H1 (cell line): Measurements from ENCODE around the gene NT5C. TPM values are rescaled to one million over a fixed set of nuclear protein-coding genes. Genes with fewer than 3 reads are reported as not detected.

Source experiments
- CTCF ChIA-PET: fragments of 300-600 bp; sonication (Branson Sonifier 250); formaldehyde crosslinking; loops from one replicate; lab custom pipeline; 2021; ENCODE audit not compliant: partially characterized antibody; lab: Charles Lee
- POLR2A ChIA-PET: fragments of 300-600 bp; sonication (Branson Sonifier 250); formaldehyde crosslinking; loops from one replicate; lab custom pipeline; 2021; ENCODE audit warnings: inconsistent platforms; ENCODE audit not compliant: partially characterized antibody; lab: Charles Lee
- DNase-seq, 2 experiments: peaks; one replicate each; pipeline versions ENCODE4 v3.0.0 to v3.0.0-alpha.2; 2010 to 2022; ENCODE audit warnings: low spot score in 2 of 2, low read depth in 1 of 2, mixed read lengths in 1 of 2
- FAIRE-seq: peaks from 2 replicates; lab custom pipeline; 2011; peaks lifted over from hg19 to GRCh38; lab: Jason Lieb, UNC
- H2AFZ ChIP-seq: 2 replicates; pipeline ENCODE4 v1.8.1; 2012; ENCODE audit warnings: low read length, inconsistent platforms
- H2AK5ac ChIP-seq: 2 replicates; pipeline ENCODE4 v1.6.1; 2013; ENCODE audit warnings: low read depth, low read length
- H2BK120ac ChIP-seq: replicated peaks from 2 replicates; pipeline ENCODE3; 2013; ENCODE audit warnings: low read depth, low read length, inconsistent platforms
- H2BK12ac ChIP-seq: 2 replicates; pipeline ENCODE4 v1.6.1; 2013; ENCODE audit warnings: low read depth, low read length
- H2BK15ac ChIP-seq: 2 replicates; pipeline ENCODE4 v1.6.1; 2013; ENCODE audit warnings: low read length
- H2BK20ac ChIP-seq: 2 replicates; pipeline ENCODE4 v1.6.1; 2013; ENCODE audit warnings: low read length
- H2BK5ac ChIP-seq: 2 replicates; pipeline ENCODE4 v1.6.1; 2013; ENCODE audit warnings: low read depth, low read length
- H3K14ac ChIP-seq: 2 replicates; pipeline ENCODE4 v1.6.1; 2013; ENCODE audit warnings: inconsistent platforms; ENCODE audit not compliant: insufficient read length
- H3K18ac ChIP-seq: 2 replicates; pipeline ENCODE4 v1.6.1; 2013; ENCODE audit warnings: low read length; ENCODE audit errors: extremely low read depth
- H3K23ac ChIP-seq: 2 replicates; pipeline ENCODE4 v1.6.1; 2013; ENCODE audit warnings: inconsistent platforms; ENCODE audit not compliant: insufficient read length
- H3K23me2 ChIP-seq: 2 replicates; pipeline ENCODE4 v1.6.1; 2013; ENCODE audit warnings: low read depth, low read length
- H3K27ac ChIP-seq: 2 replicates; pipeline ENCODE4 v1.6.1; 2011; ENCODE audit warnings: low read depth, low read length, inconsistent platforms
- H3K27me3 ChIP-seq, 4 experiments: replicated peaks in 1 of 4; 1 replicate in 1 of 4; 2 replicates in 3 of 4; pipeline versions ENCODE4 v1.6.1 to v1.8.1; 2011 to 2013; ENCODE audit warnings: low read length in 3 of 4, mild to moderate bottlenecking in 3 of 4, inconsistent platforms in 2 of 4, mixed read lengths in 2 of 4, moderate library complexity in 1 of 4; ENCODE audit not compliant: control insufficient read depth in 3 of 4, insufficient read depth in 3 of 4; ENCODE audit errors: extremely low read depth in 1 of 4
- H3K36me3 ChIP-seq, 4 experiments: 2 replicates each; pipeline versions ENCODE4 v1.6.1 to v1.8.1; 2011 to 2013; ENCODE audit warnings: mild to moderate bottlenecking in 4 of 4, low read length in 3 of 4, moderate library complexity in 2 of 4, control low read depth in 1 of 4, inconsistent platforms in 1 of 4; ENCODE audit not compliant: insufficient read depth in 4 of 4, control insufficient read depth in 2 of 4
- H3K4ac ChIP-seq: replicated peaks from 2 replicates; pipeline ENCODE3; 2013; ENCODE audit warnings: low read length, low read depth, mixed read lengths, inconsistent platforms; ENCODE audit not compliant: insufficient read length
- H3K4me1 ChIP-seq, 4 experiments: replicated peaks in 1 of 4; 1 replicate in 1 of 4; 2 replicates in 3 of 4; pipeline versions ENCODE4 v1.6.1 to v1.8.1; 2011 to 2013; ENCODE audit warnings: low read length in 3 of 4, inconsistent platforms in 2 of 4, mixed read lengths in 1 of 4; ENCODE audit not compliant: insufficient read depth in 4 of 4, control insufficient read depth in 3 of 4
- H3K4me2 ChIP-seq, 2 experiments: 2 replicates each; pipeline versions ENCODE4 v1.6.1 to v1.8.1; 2011 to 2013; ENCODE audit warnings: low read depth in 2 of 2, low read length in 2 of 2, control low read depth in 1 of 2, inconsistent platforms in 1 of 2, mild to moderate bottlenecking in 1 of 2; ENCODE audit not compliant: insufficient read depth in 1 of 2
- H3K4me3 ChIP-seq, 4 experiments: fragments of 200-600, 300-600 bp in 1 of 4; sonication (generic), shearing (Covaris generic), sonication (Bioruptor Twin) in 1 of 4; 2 replicates each; pipeline versions ENCODE4 v1.5.1 to v1.8.1; 2011 to 2016; ENCODE audit warnings: low read length in 4 of 4, low read depth in 3 of 4, control low read depth in 2 of 4, inconsistent platforms in 2 of 4, mild to moderate bottlenecking in 2 of 4, mixed read lengths in 1 of 4, moderate library complexity in 1 of 4; ENCODE audit not compliant: insufficient read depth in 2 of 4; ENCODE audit errors: extremely low read depth in 1 of 4
- H3K56ac ChIP-seq: replicated peaks from 2 replicates; pipeline ENCODE3; 2013; ENCODE audit warnings: low read depth, mild to moderate bottlenecking, mixed read lengths, low read length, inconsistent platforms; ENCODE audit not compliant: insufficient read length
- H3K79me1 ChIP-seq: 2 replicates; pipeline ENCODE4 v1.6.1; 2013; ENCODE audit warnings: low read depth, low read length, control low read depth
- H3K79me2 ChIP-seq, 2 experiments: 2 replicates each; pipeline versions ENCODE4 v1.6.1 to v1.8.1; 2012 to 2013; ENCODE audit warnings: low read length in 2 of 2, mild to moderate bottlenecking in 2 of 2, inconsistent platforms in 1 of 2; ENCODE audit not compliant: insufficient read depth in 2 of 2, control insufficient read depth in 1 of 2
- H3K9ac ChIP-seq, 4 experiments: replicated peaks in 1 of 4; 1 replicate in 1 of 4; 2 replicates in 3 of 4; pipeline versions ENCODE4 v1.6.1 to v1.8.1; 2011 to 2013; ENCODE audit warnings: low read depth in 3 of 4, low read length in 3 of 4, control low read depth in 2 of 4, mild to moderate bottlenecking in 2 of 4, moderate library complexity in 2 of 4, inconsistent platforms in 1 of 4; ENCODE audit errors: extremely low read depth in 1 of 4
- H3K9me3 ChIP-seq, 2 experiments: 2 replicates each; pipeline versions ENCODE4 v1.6.1 to v1.8.1; 2012 to 2013; ENCODE audit warnings: mild to moderate bottlenecking in 2 of 2, moderate library complexity in 2 of 2, control low read depth in 1 of 2, inconsistent platforms in 1 of 2, low read depth in 1 of 2, low read length in 1 of 2, mixed read lengths in 1 of 2; ENCODE audit not compliant: insufficient read depth in 2 of 2
- H4K20me1 ChIP-seq, 2 experiments: replicated peaks in 1 of 2; 2 replicates each; pipeline versions ENCODE3 to v1.8.1; 2011 to 2013; ENCODE audit warnings: inconsistent platforms in 2 of 2, low read length in 2 of 2, mild to moderate bottlenecking in 1 of 2; ENCODE audit not compliant: insufficient read depth in 2 of 2, control insufficient read depth in 1 of 2
- H4K5ac ChIP-seq: 2 replicates; pipeline ENCODE4 v1.6.1; 2013; ENCODE audit warnings: low read length, low read depth, mixed read lengths, inconsistent platforms; ENCODE audit not compliant: insufficient read length
- H4K8ac ChIP-seq: 2 replicates; pipeline ENCODE4 v1.8.0; 2013; ENCODE audit warnings: mild to moderate bottlenecking, moderate library complexity, low read length, inconsistent platforms; ENCODE audit not compliant: insufficient read depth; ENCODE audit errors: extremely low read depth
- H4K91ac ChIP-seq: replicated peaks from 2 replicates; pipeline ENCODE3; 2013; ENCODE audit warnings: low read length, mixed read lengths, inconsistent platforms; ENCODE audit not compliant: insufficient read length
- ATF3 ChIP-seq: IDR thresholded peaks from 2 replicates; pipeline ENCODE4 v1.6.1; 2011; ENCODE audit warnings: low read depth, mild to moderate bottlenecking, low read length; ENCODE audit not compliant: insufficient read depth
- CEBPB ChIP-seq: IDR thresholded peaks from 2 replicates; pipeline ENCODE4 v1.6.1; 2012; ENCODE audit warnings: low read depth, low read length
- CHD1 ChIP-seq: IDR thresholded peaks from 2 replicates; pipeline ENCODE4 v1.6.1; 2012; ENCODE audit warnings: low read depth, low read length, improper control_type of control experiment
- E2F6 ChIP-seq: IDR thresholded peaks from 2 replicates; pipeline ENCODE4 v1.6.1; 2012; ENCODE audit warnings: inconsistent platforms
- FOSL1 ChIP-seq: IDR thresholded peaks from 2 replicates; pipeline ENCODE4 v1.6.1; 2011; ENCODE audit warnings: mild to moderate bottlenecking, low read depth, low read length, moderate library complexity; ENCODE audit not compliant: insufficient read depth
- HDAC6 ChIP-seq: IDR thresholded peaks from one replicate; pipeline ENCODE4 v1.7.1; 2012; ENCODE audit warnings: low read depth, mild to moderate bottlenecking, inconsistent platforms, low read length, moderate library complexity
- KDM4A ChIP-seq: IDR thresholded peaks from one replicate; pipeline ENCODE4 v1.7.1; 2012; ENCODE audit warnings: low read depth, mild to moderate bottlenecking, moderate library complexity, low read length, inconsistent platforms; ENCODE audit not compliant: severe bottlenecking
- KDM5A ChIP-seq: fragments of 200-600 bp; IDR thresholded peaks from 2 replicates; pipeline ENCODE4 v1.7.1; 2012; ENCODE audit warnings: mild to moderate bottlenecking, low read length, inconsistent platforms, mixed read lengths
- MAX ChIP-seq: IDR thresholded peaks from 2 replicates; pipeline ENCODE4 v1.6.1; 2012; ENCODE audit warnings: inconsistent platforms
- PHF8 ChIP-seq: fragments of 200-600 bp; sonication (generic); conservative IDR thresholded peaks from 2 replicates; pipeline ENCODE4 v1.7.1; 2012; ENCODE audit warnings: low read depth, mild to moderate bottlenecking, inconsistent platforms, low read length, moderate library complexity
- SAP30 ChIP-seq: fragments of 300-600 bp; sonication (generic); IDR thresholded peaks from 2 replicates; pipeline ENCODE4 v1.7.1; 2012; ENCODE audit warnings: low read length, moderate library complexity, mild to moderate bottlenecking, inconsistent platforms; ENCODE audit not compliant: insufficient read depth, insufficient replicate concordance
- SP4 ChIP-seq: IDR thresholded peaks from 2 replicates; pipeline ENCODE4 v1.6.1; 2012; ENCODE audit warnings: low read length, inconsistent platforms
- TCF12 ChIP-seq: IDR thresholded peaks from 2 replicates; pipeline ENCODE4 v1.6.1; 2011; ENCODE audit warnings: low read depth, mild to moderate bottlenecking, low read length
- WGBS, 2 experiments: shearing (Covaris generic) in 1 of 2; methylation state at CpG; one replicate each; pipeline versions ENCODE4 v1.1.6 to v1.1.7; 2013 to 2015; ENCODE audit warnings: low lambda C conversion rate in 2 of 2, mixed read lengths in 2 of 2, inconsistent platforms in 1 of 2, low coverage in 1 of 2, missing lambda C conversion rate in 1 of 2; ENCODE audit not compliant: insufficient replicate concordance in 2 of 2, insufficient coverage in 1 of 2, insufficient read length in 1 of 2; ENCODE audit errors: extremely low coverage in 1 of 2, missing lambda C conversion rate in 1 of 2; 5-methylcytosine and 5-hydroxymethylcytosine counted together
- polyA plus RNA-seq, 7 experiments: library from polyadenylated mRNA; depleted of rRNA in 3 of 7; stranded (reverse) in 5 of 7; unstranded in 2 of 7; fragments of >200 nt in 5 of 7; fragments of 200-250 nt in 2 of 7; gene quantifications; 1 replicate in 5 of 7; 2 replicates in 1 of 7; 4 replicates in 1 of 7; pipeline versions ENCODE4 v1.2.1 to v1.2.3, GENCODE V29; 2011 to 2013; ENCODE audit warnings: missing spikeins in 2 of 7, mixed read lengths in 2 of 7
- total RNA-seq: library from RNA; stranded (reverse); fragmentation: NEBNext Ultra II Directional; extraction: Animal tissue kit (Norgen Biotek cat#: 25700); gene quantifications from 2 replicates; pipeline ENCODE4 v1.2.1, GENCODE V29; 2021

Gene NT5C
- total and polyA plus RNA-seq, 2 of the 8 experiments (the other 6 are each of a cell fraction or from before 2014, with no cell fraction given), result 52.1 to 66.4 TPM

GRCh38 chr17:75163074-75163473, 31.5 kb upstream of the NT5C start:
- Histone ChIP-seq H2BK5ac (no peak overlapping the region), H3K27me3 (no peaks in the 10 kb centered on the region), H3K4me2 (no peak overlapping the region), H2BK12ac (no peak overlapping the region), H4K20me1 (peaks cover 0 to 3% of the 10 kb centered on the region in 2 experiments), H2BK120ac (no peak overlapping the region), H3K56ac (no peak overlapping the region), H3K4ac (no peak overlapping the region), H3K18ac (no peak overlapping the region), H2AFZ (no peak overlapping the region), H4K8ac (no peak overlapping the region), H2BK15ac (no peak overlapping the region), H3K4me1 (no peaks in the 10 kb centered on the region), H3K4me3 (no peak overlapping the region), H2BK20ac (no peak overlapping the region), H4K5ac (no peak overlapping the region), H3K14ac (no peak overlapping the region), H2AK5ac (no peak overlapping the region), H3K79me2 (no peaks in the 10 kb centered on the region), H4K91ac (no peak overlapping the region), H3K23me2 (no peaks in the 10 kb centered on the region), H3K23ac (no peak overlapping the region), H3K9me3 (no peaks in the 10 kb centered on the region), H3K9ac (no peak overlapping the region), H3K27ac (no peak overlapping the region), H3K79me1 (no peaks in the 10 kb centered on the region), H3K36me3 (peaks cover 5 to 31% (median 16%) of the 10 kb centered on the region in 4 experiments; a peak in 7 of 8 replicates)
- WGBS, 2 experiments, result 97% methylated on average over 5 of the region's 5 CpGs; no CpG with 5 or more reads in 1 of the 2 experiments
- POLR2A ChIA-PET, result interaction anchor here (0.6 to 11.6 kb wide), 7 partner anchors 8 to 202 kb away, joined by 3 to 213 read pairs (median 4); partner anchors contain the start of gene JPT1
- DNase-seq (no peak), FAIRE-seq (no peak)
- CTCF ChIA-PET, result interaction anchor here (0.6 to 1.5 kb wide), 5 partner anchors 8 to 202 kb away, joined by 3 to 5 read pairs (median 3); no protein-coding TSS in a partner anchor
- TF ChIP-seq ATF3, result no peak
- TF ChIP-seq FOSL1, result no peak
- no peak for TF ChIP-seq HDAC6
- no peak for TF ChIP-seq E2F6
- TF ChIP-seq PHF8, result no peak
- TF ChIP-seq KDM4A, result no peak
- TF ChIP-seq SAP30, result no peak
- TF ChIP-seq SP4, result no peak
- TF ChIP-seq CEBPB, result no peak
- no peak for TF ChIP-seq CHD1
- no peak for TF ChIP-seq TCF12
- no peak for TF ChIP-seq MAX
- TF ChIP-seq KDM5A, result no peak
